Choroid plexus epithelial cell (primary cell): ENCODE results near the gene GNG10.
"Not testable (repeated sequence)": the region's sequence is repeated elsewhere in the genome, so short reads cannot be mapped to it uniquely, and the experiment has no call there.

ENCODE experiments used
- DNase-seq: peaks from one replicate; pipeline ENCODE4 v3.0.0-alpha.2; 2010; ENCODE audit warnings: low read depth
- H3K4me3 ChIP-seq: 2 replicates; pipeline ENCODE4 v1.5.1; 2011; ENCODE audit warnings: low read depth, mild to moderate bottlenecking, control low read depth, low read length, moderate library complexity
- CTCF ChIP-seq: conservative IDR thresholded peaks from 2 replicates; pipeline ENCODE4 v1.5.1; 2011; ENCODE audit warnings: low read depth, mild to moderate bottlenecking, control low read depth, inconsistent platforms, low read length, moderate library complexity

Gene GNG10

GRCh38 chr9:111661150-111661801 is at the start of gene GNG10:
GNG10 (plus strand) TSS chr9:111661605; CDS start chr9:111661635, 30 bp downstream.
- peak; percentile 56 for DNase-seq
- TF ChIP-seq CTCF = no peak
- peak within 1 kb of the TSS; percentile 84 for H3K4me3 ChIP-seq

- DNase-seq = no peak
- no peak overlapping the region for H3K4me3 ChIP-seq
- TF ChIP-seq CTCF = no peak
Measured at GRCh38 chr9:111613436-111614040, 47.9 kb upstream of the GNG10 start.

- no peak for TF ChIP-seq CTCF
- H3K4me3 ChIP-seq = no peak overlapping the region
- DNase-seq = peak; percentile 53
Measured at GRCh38 chr9:111615928-111616327, 45.5 kb upstream of the GNG10 start.

- H3K4me3 ChIP-seq, DNase-seq: not testable (repeated sequence)
Measured at GRCh38 chr9:111617349-111617748, 44.1 kb upstream of the GNG10 start.

- TF ChIP-seq CTCF = peak; percentile 100
- no peak overlapping the region for H3K4me3 ChIP-seq
- peak; percentile 81 for DNase-seq
Measured at GRCh38 chr9:111621895-111622480, 39.4 kb upstream of the GNG10 start.

- peak; percentile 67 for DNase-seq
- H3K4me3 ChIP-seq = no peak overlapping the region
- no peak for TF ChIP-seq CTCF
Measured at GRCh38 chr9:111622626-111623025, 38.8 kb upstream of the GNG10 start.

GRCh38 chr9:111627260-111627963 is 34.0 kb upstream of the GNG10 start:
- DNase-seq = no peak
- H3K4me3 ChIP-seq = no peak overlapping the region
- TF ChIP-seq CTCF = no peak
